Measurements from ENCODE around the gene SLC39A11.

DNA sequence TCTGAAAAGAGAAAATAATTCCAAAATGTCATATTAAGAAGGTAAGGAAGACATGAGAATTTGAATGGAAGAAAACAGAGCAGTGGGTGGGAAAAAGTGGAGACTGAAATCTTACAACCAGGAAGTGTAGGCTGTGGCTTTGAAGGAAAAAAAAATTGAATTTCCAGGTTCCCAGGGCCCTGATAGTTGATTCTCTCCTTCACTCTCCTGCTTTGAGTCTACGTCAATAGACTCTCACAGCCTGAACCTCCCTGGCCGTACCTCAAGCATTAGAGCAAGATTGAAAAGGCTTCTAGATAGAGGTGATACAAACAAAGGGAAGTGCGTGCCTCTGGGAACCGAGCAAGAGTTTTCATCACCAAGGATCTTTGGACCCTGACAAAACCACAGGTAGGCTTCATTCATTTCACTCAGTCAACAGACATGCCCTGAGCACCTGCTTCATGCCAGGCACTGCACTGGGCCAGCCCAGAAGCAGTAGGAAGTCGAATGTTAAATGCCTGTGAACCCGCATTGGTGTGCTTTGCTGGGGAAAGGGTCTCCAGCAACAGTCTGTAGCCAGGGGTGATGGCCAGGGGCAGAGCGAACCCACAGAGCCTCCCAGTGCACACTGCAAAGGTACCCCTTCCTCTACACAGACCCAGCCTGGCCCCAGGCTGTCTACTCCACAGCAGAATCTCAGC, 163.9 kb downstream of the SLC39A11 start:
- TF ChIP-seq, protein P1, sequence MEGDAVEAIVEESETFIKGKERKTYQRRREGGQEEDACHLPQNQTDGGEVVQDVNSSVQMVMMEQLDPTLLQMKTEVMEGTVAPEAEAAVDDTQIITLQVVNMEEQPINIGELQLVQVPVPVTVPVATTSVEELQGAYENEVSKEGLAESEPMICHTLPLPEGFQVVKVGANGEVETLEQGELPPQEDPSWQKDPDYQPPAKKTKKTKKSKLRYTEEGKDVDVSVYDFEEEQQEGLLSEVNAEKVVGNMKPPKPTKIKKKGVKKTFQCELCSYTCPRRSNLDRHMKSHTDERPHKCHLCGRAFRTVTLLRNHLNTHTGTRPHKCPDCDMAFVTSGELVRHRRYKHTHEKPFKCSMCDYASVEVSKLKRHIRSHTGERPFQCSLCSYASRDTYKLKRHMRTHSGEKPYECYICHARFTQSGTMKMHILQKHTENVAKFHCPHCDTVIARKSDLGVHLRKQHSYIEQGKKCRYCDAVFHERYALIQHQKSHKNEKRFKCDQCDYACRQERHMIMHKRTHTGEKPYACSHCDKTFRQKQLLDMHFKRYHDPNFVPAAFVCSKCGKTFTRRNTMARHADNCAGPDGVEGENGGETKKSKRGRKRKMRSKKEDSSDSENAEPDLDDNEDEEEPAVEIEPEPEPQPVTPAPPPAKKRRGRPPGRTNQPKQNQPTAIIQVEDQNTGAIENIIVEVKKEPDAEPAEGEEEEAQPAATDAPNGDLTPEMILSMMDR (IDR thresholded peaks at IDR 0.05; ENCODE audit: low read length) = no peak
- no peak for TF ChIP-seq EZH2 (optimal IDR thresholded peaks at IDR 0.05; ENCODE audit: low read depth, low read length)
- no peak for TF ChIP-seq EZH2phosphoT487 (IDR thresholded peaks at IDR 0.05; ENCODE audit: low read length)

All from MM.1S (cell line).